ENCODE results near the gene ZNF385C. TPM values are rescaled to one million over a fixed set of nuclear protein-coding genes. Genes with fewer than 3 reads are reported as not detected.

Gene ZNF385C
- polyA plus RNA-seq, 1 donor (not counting 4 experiments of a cell fraction or from before 2014, with no cell fraction given), result 0.09 TPM

DNA sequence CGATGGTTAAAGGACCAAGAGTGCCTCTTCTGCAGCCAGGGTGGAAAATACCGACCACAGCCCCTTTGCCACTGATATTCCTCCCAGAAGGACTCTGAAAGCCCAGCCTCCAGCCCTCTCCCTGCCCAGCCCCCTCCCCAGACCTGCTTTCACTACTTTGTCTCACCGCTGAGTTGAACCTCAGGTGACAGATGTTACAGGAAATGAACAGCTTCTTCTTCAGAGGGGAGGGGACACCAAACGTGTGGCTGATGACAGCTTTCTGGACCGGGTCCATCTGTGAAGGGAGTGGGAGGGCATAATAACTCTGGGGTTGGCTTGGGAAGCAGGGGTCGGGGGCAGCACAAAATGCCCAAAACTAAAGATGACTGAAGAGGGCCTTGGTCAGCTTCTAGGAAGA, 64.2 kb downstream of the ZNF385C start:
- Histone ChIP-seq H3K27ac (ENCODE audit: control insufficient read depth, insufficient read depth, low read length) (no peak overlapping the region), H3K4me1 (ENCODE audit: control insufficient read depth, extremely low read depth, insufficient read depth, low read length) (peaks cover 7% of the 10 kb centered on the region), H3K9me3 (ENCODE audit: control insufficient read depth, low read depth, low read length) (no peaks in the 10 kb centered on the region), H3K36me3 (ENCODE audit: control insufficient read depth in 2 of 2, extremely low read depth in 1 of 2, insufficient read depth in 2 of 2, low read length in 2 of 2) (no peaks in the 10 kb centered on the region), H2AFZ (ENCODE audit: control insufficient read depth, low read length) (no peak overlapping the region), H3K79me2 (ENCODE audit: control insufficient read depth, insufficient read depth, low read length) (no peaks in the 10 kb centered on the region), H3K4me3 (ENCODE audit: control insufficient read depth in 2 of 3, extremely low read depth in 1 of 3, insufficient read depth in 2 of 3, low read depth in 1 of 3, low read length in 3 of 3) (no peak overlapping the region), H3K9me1 (ENCODE audit: control insufficient read depth, extremely low read depth, insufficient read depth, low read length) (no peaks in the 10 kb centered on the region), H3K9ac (ENCODE audit: control insufficient read depth, extremely low read depth, insufficient read depth, low read length) (no peak overlapping the region), H3K27me3 (ENCODE audit: control insufficient read depth, extremely low read depth, insufficient read depth, low read length) (no peaks in the 10 kb centered on the region), H4K20me1 (ENCODE audit: control insufficient read depth, extremely low read depth, insufficient read depth, low read length) (no peaks in the 10 kb centered on the region), H3K4me2 (ENCODE audit: control insufficient read depth, extremely low read depth, insufficient read depth, low read depth, low read length) (no peak overlapping the region)
- no peak for DNase-seq (ENCODE audit: low read depth, low spot score)
- no peak for FAIRE-seq
- TF ChIP-seq EZH2 (IDR thresholded peaks at IDR 0.05; ENCODE audit: low read length), result no peak
- dilution Hi-C loops (cut with MboI; ENCODE audit: extremely low pct_ligation_motif_present, low sequenced_read_pairs), result no loop called here

DNA sequence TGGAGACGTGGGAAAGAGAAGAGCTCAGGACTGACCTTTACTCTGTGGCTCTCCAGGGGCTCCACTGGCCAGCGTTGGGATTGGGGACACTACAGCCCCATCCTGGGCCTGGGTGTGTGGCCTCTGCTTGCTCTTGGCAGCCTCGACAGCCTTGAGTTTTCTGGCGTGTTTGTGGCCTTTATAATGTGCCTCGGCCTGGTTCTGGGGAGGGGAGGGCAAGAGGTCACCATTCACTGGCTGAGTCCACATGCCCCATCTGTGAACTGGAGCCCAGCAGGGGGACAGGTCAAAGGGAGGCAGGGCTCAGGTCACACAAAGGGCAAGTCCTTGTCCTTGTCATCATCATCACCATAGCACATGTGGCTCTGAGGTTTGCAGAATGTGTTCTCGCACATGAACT, 66.7 kb downstream of the ZNF385C start:
- no peak overlapping the region for H3K4me3 ChIP-seq (ENCODE audit: control insufficient read depth in 2 of 3, extremely low read depth in 1 of 3, insufficient read depth in 2 of 3, low read depth in 1 of 3, low read length in 3 of 3)
- no peak overlapping the region for H3K27ac ChIP-seq (ENCODE audit: control insufficient read depth, insufficient read depth, low read length)
- H2AFZ ChIP-seq (ENCODE audit: control insufficient read depth, low read length), result no peak overlapping the region
- H3K27me3 ChIP-seq (ENCODE audit: control insufficient read depth, extremely low read depth, insufficient read depth, low read length), result no peaks in the 10 kb centered on the region
- no peaks in the 10 kb centered on the region for H3K9me3 ChIP-seq (ENCODE audit: control insufficient read depth, low read depth, low read length)
- TF ChIP-seq EZH2 (IDR thresholded peaks at IDR 0.05; ENCODE audit: low read length), result no peak
- TF ChIP-seq, protein P1, sequence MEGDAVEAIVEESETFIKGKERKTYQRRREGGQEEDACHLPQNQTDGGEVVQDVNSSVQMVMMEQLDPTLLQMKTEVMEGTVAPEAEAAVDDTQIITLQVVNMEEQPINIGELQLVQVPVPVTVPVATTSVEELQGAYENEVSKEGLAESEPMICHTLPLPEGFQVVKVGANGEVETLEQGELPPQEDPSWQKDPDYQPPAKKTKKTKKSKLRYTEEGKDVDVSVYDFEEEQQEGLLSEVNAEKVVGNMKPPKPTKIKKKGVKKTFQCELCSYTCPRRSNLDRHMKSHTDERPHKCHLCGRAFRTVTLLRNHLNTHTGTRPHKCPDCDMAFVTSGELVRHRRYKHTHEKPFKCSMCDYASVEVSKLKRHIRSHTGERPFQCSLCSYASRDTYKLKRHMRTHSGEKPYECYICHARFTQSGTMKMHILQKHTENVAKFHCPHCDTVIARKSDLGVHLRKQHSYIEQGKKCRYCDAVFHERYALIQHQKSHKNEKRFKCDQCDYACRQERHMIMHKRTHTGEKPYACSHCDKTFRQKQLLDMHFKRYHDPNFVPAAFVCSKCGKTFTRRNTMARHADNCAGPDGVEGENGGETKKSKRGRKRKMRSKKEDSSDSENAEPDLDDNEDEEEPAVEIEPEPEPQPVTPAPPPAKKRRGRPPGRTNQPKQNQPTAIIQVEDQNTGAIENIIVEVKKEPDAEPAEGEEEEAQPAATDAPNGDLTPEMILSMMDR (optimal IDR thresholded peaks at IDR 0.05 in 1 of 3, IDR thresholded peaks at IDR 0.05 in 1 of 3, conservative IDR thresholded peaks at IDR 0.05 in 1 of 3; ENCODE audit: extremely low read depth in 1 of 3, insufficient read depth in 2 of 3, low read length in 3 of 3), result no peak
- no peaks in the 10 kb centered on the region for H3K79me2 ChIP-seq (ENCODE audit: control insufficient read depth, insufficient read depth, low read length)
- dilution Hi-C loops (cut with MboI; ENCODE audit: extremely low pct_ligation_motif_present, low sequenced_read_pairs), result no loop called here
- no peak for DNase-seq (ENCODE audit: low read depth, low spot score)
- H3K4me2 ChIP-seq (ENCODE audit: control insufficient read depth, extremely low read depth, insufficient read depth, low read depth, low read length), result no peak overlapping the region
- no peaks in the 10 kb centered on the region for H3K4me1 ChIP-seq (ENCODE audit: control insufficient read depth, extremely low read depth, insufficient read depth, low read length)
- H3K9ac ChIP-seq (ENCODE audit: control insufficient read depth, extremely low read depth, insufficient read depth, low read length), result no peak overlapping the region
- H3K36me3 ChIP-seq (ENCODE audit: control insufficient read depth in 2 of 2, extremely low read depth in 1 of 2, insufficient read depth in 2 of 2, low read length in 2 of 2), result no peaks in the 10 kb centered on the region
- no peaks in the 10 kb centered on the region for H3K9me1 ChIP-seq (ENCODE audit: control insufficient read depth, extremely low read depth, insufficient read depth, low read length)
- no peak for FAIRE-seq
- no peaks in the 10 kb centered on the region for H4K20me1 ChIP-seq (ENCODE audit: control insufficient read depth, extremely low read depth, insufficient read depth, low read length)

DNA sequence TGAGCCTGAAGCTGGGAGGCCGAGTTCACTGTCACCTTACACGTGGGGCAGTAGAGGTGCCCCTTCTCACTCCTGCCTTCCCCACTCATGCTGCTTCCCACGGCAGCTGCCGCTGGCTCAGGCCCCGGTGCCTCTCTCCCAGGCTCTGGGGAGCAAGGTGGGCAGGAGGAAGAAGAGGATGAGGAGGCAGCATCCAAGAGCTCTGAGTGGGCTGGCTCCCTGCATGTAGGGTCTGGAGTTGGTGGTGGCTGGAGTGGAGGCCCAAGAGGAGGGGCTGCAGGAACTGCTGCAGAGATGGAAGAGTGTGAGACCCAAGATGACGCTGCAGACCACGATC, 69.5 kb downstream of the ZNF385C start:
- Histone ChIP-seq H3K27ac (ENCODE audit: control insufficient read depth, insufficient read depth, low read length) (no peak overlapping the region), H2AFZ (ENCODE audit: control insufficient read depth, low read length) (no peak overlapping the region)
- no peak for FAIRE-seq

More for the DNA sequence above, 69.5 kb downstream of the ZNF385C start:
- H3K9me3 ChIP-seq (ENCODE audit: control insufficient read depth, low read depth, low read length), result no peaks in the 10 kb centered on the region
- no peaks in the 10 kb centered on the region for H4K20me1 ChIP-seq (ENCODE audit: control insufficient read depth, extremely low read depth, insufficient read depth, low read length)
- H3K9ac ChIP-seq (ENCODE audit: control insufficient read depth, extremely low read depth, insufficient read depth, low read length), result no peak overlapping the region
- peaks cover 6% of the 10 kb centered on the region in 2 experiments for H3K36me3 ChIP-seq (ENCODE audit: control insufficient read depth in 2 of 2, extremely low read depth in 1 of 2, insufficient read depth in 2 of 2, low read length in 2 of 2)
- no peak overlapping the region for H3K4me3 ChIP-seq (ENCODE audit: control insufficient read depth in 2 of 3, extremely low read depth in 1 of 3, insufficient read depth in 2 of 3, low read depth in 1 of 3, low read length in 3 of 3)
- H3K79me2 ChIP-seq (ENCODE audit: control insufficient read depth, insufficient read depth, low read length), result no peaks in the 10 kb centered on the region
- no peaks in the 10 kb centered on the region for H3K27me3 ChIP-seq (ENCODE audit: control insufficient read depth, extremely low read depth, insufficient read depth, low read length)
- no peaks in the 10 kb centered on the region for H3K9me1 ChIP-seq (ENCODE audit: control insufficient read depth, extremely low read depth, insufficient read depth, low read length)
- no peak for DNase-seq (ENCODE audit: low read depth, low spot score)
- H3K4me2 ChIP-seq (ENCODE audit: control insufficient read depth, extremely low read depth, insufficient read depth, low read depth, low read length), result no peak overlapping the region
- H3K4me1 ChIP-seq (ENCODE audit: control insufficient read depth, extremely low read depth, insufficient read depth, low read length), result peaks cover 8% of the 10 kb centered on the region
- TF ChIP-seq EZH2 (IDR thresholded peaks at IDR 0.05; ENCODE audit: low read length), result no peak
- TF ChIP-seq, protein P1 (optimal IDR thresholded peaks at IDR 0.05 in 1 of 3, IDR thresholded peaks at IDR 0.05 in 1 of 3, conservative IDR thresholded peaks at IDR 0.05 in 1 of 3; ENCODE audit: extremely low read depth in 1 of 3, insufficient read depth in 2 of 3, low read length in 3 of 3), result no peak
- dilution Hi-C loops (cut with MboI; ENCODE audit: extremely low pct_ligation_motif_present, low sequenced_read_pairs), result no loop called here
